Measurements from ENCODE around the gene SFTA2. TPM values are rescaled to one million over a fixed set of nuclear protein-coding genes. Genes with fewer than 3 reads are reported as not detected.

The SFTA2 gene
- total and polyA plus RNA-seq, 11 donors = not detected

DNA sequence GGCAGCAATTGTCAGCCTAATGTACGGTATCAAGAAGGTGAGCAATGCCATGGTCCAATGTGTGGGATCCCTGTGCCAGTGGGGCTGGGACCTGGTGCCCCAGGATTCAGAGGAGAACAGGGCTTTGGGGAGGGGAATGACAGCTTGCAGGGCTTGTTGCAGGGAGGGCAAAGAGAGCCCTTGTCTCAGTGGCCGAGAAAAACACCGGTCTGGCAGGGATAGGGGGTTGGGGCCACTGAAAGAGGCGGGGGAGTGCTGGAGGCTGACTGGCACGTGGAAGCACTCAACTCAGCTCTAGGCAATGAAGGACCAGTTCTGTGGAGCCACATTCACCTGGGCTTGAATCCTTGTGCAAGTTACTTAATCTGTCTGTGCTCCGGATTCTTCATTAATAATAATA, 5.3 kb upstream of the SFTA2 start:
- 61 to 86% (median 71%) methylated on average over 6 of the region's 6 CpGs for WGBS, 4 donors
- Histone ChIP-seq H3K36me3 (no peaks in the 10 kb centered on the region), H3K4me1 (peaks cover 0 to 2% (median 0%) of the 10 kb centered on the region in 12 donors), H3K27me3 (peaks cover 0 to 11% (median 0%) of the 10 kb centered on the region in 9 donors), H3K9me3 (no peaks in the 10 kb centered on the region), H3K27ac (no peak overlapping the region), H3K4me3 (no peak overlapping the region)
- ATAC-seq = no peak
- no peak for TF ChIP-seq POLR2A (IDR thresholded peaks at IDR 0.05)
- TF ChIP-seq, protein P1, sequence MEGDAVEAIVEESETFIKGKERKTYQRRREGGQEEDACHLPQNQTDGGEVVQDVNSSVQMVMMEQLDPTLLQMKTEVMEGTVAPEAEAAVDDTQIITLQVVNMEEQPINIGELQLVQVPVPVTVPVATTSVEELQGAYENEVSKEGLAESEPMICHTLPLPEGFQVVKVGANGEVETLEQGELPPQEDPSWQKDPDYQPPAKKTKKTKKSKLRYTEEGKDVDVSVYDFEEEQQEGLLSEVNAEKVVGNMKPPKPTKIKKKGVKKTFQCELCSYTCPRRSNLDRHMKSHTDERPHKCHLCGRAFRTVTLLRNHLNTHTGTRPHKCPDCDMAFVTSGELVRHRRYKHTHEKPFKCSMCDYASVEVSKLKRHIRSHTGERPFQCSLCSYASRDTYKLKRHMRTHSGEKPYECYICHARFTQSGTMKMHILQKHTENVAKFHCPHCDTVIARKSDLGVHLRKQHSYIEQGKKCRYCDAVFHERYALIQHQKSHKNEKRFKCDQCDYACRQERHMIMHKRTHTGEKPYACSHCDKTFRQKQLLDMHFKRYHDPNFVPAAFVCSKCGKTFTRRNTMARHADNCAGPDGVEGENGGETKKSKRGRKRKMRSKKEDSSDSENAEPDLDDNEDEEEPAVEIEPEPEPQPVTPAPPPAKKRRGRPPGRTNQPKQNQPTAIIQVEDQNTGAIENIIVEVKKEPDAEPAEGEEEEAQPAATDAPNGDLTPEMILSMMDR (IDR thresholded peaks at IDR 0.05) = no peak
- DNase-seq = no peak
- intact Hi-C loops (cut with DNase I) = no loop called here

DNA sequence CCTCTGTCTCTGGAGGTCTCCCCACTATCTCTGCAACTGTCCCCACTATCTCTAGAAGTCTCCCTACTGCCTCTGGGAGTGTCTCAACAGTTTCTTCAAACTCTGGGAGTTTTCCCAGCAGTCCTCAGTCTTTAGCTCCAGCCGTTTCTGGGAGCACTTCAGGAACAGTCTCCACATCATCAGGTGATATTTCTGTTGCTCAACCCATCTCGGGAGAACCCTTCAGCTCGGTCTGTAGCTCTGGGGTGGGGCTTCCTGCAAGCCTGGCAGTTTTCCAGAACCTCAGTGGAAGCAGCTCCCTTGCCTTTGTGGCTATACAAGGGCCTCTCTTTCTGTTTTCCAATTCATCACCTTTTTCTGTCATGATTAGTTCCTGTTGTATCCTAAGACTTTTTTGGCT, 3.0 kb upstream of the SFTA2 start:
- intact Hi-C loops (cut with DNase I) = no loop called here
- no peak overlapping the region for H3K4me3 ChIP-seq
- DNase-seq (no peak), ATAC-seq (no peak)
- H3K4me1 ChIP-seq = no peaks in the 10 kb centered on the region
- TF ChIP-seq, protein P1 (IDR thresholded peaks at IDR 0.05) = no peak
- no peak for TF ChIP-seq POLR2A (IDR thresholded peaks at IDR 0.05)
- no peaks in the 10 kb centered on the region for H3K36me3 ChIP-seq
- peaks cover 0 to 11% (median 0%) of the 10 kb centered on the region in 9 donors for H3K27me3 ChIP-seq
- no peaks in the 10 kb centered on the region for H3K9me3 ChIP-seq
- no peak overlapping the region for H3K27ac ChIP-seq
- 24 to 31% (median 28%) methylated on average over 3 of the region's 3 CpGs for WGBS, 4 donors

DNA sequence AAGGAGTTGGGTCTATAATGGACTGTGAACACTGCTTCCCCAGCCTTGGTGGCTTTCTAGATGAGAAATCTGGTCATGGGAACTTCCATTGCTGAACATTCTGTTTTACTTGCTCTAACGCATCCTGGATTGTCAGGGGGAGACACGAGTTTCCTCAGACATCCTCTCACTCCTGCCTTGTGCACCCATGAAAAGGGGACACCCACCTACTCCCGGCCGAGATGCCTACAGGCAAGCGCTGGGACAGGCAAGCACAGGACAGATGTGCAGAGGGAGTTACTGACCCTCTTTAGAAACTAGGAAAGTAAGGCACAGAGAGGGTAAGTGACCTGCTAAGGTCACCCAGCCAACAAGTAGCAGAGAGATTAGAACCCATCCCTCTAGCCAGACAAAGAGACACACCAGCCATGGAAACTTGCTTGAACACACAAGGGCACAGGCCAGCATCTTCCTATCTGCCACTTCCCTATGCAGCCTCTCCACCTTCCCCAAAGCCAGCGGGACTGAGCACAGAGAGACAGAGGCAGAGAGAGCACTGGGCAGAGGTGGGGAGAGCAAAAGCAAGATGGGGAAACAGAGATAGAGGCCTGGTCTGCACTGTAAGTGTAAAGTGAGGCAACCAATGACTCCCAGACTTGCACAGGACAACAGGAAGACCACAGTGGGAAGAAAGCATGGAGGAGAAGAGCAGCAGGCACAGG, 845 bp upstream of the SFTA2 start:
- no peak overlapping the region for H3K4me3 ChIP-seq
- intact Hi-C loops (cut with DNase I) = no loop called here
- WGBS, 4 donors = 74 to 80% (median 79%) methylated on average over 6 of the region's 6 CpGs
- ATAC-seq = no peak
- peaks cover 0 to 10% (median 2%) of the 10 kb centered on the region in 12 donors for H3K9me3 ChIP-seq
- peaks cover 0 to 4% (median 0%) of the 10 kb centered on the region in 9 donors for H3K27me3 ChIP-seq
- H3K36me3 ChIP-seq = no peaks in the 10 kb centered on the region
- H3K27ac ChIP-seq = no peak overlapping the region
- no peak for DNase-seq
- TF ChIP-seq, protein P1 (IDR thresholded peaks at IDR 0.05) = no peak
- no peak for TF ChIP-seq POLR2A (IDR thresholded peaks at IDR 0.05)
- no peaks in the 10 kb centered on the region for H3K4me1 ChIP-seq

DNA sequence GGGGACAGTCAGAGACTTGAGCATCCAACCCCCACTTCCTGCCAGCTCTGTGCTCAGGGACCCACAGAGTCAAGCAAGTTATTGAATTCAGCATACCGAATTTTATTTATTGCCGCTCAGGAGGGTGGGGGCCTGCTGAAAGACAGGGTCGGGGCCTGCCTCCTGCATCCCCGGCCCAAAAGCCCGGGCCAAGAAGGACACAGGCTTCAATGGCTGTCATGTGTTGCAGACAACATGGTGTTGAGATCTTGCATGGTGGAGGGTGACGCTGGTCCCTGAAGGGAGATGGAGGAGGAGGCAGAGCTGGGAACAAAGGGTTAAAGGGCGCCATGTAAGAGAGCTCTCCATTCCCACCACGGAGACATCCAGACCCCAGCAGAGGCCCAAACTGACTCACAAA, 698 bp downstream of the SFTA2 start:
- TF ChIP-seq, protein P1 (IDR thresholded peaks at IDR 0.05) = no peak
- TF ChIP-seq POLR2A (IDR thresholded peaks at IDR 0.05) = no peak
- intact Hi-C loops (cut with DNase I) = no loop called here
- Histone ChIP-seq H3K4me3 (no peak overlapping the region), H3K9me3 (peaks cover 0 to 10% (median 2%) of the 10 kb centered on the region in 12 donors), H3K4me1 (peaks cover 0 to 11% (median 0%) of the 10 kb centered on the region in 12 donors), H3K27ac (no peak overlapping the region), H3K36me3 (peaks cover 0 to 9% (median 6%) of the 10 kb centered on the region in 9 donors), H3K27me3 (no peaks in the 10 kb centered on the region)
- WGBS, 4 donors = 56 to 72% (median 62%) methylated on average over 8 of the region's 8 CpGs
- ATAC-seq (no peak), DNase-seq (peak in 1 of 5 donors; percentile 55)
